DOHH2 (cell line): Measurements from ENCODE around the gene WNT2B.

Experiments used
- CTCF ChIP-seq: fragments of 200-600 bp; sonication (generic); IDR thresholded peaks from one replicate; pipeline ENCODE4 v1.5.1; 2014; ENCODE audit warnings: antibody characterized with exemption, mild to moderate bottlenecking, low read depth, low read length; ENCODE audit not compliant: poor library complexity, severe bottlenecking
- EZH2phosphoT487 ChIP-seq: fragments of 200-600 bp; sonication (generic); IDR thresholded peaks from 2 replicates; pipeline ENCODE4 v1.6.1; 2017; ENCODE audit warnings: borderline replicate concordance, mild to moderate bottlenecking, antibody characterized with exemption, low read length, moderate library complexity, mixed read lengths

- TF ChIP-seq CTCF (no peak), EZH2phosphoT487 (no peak; the same call in 1 of the 2 replicates)
These were observed at the start of gene WNT2B for GRCh38 chr1:112508278-112509004.
